GM18499 (cell line): ENCODE measurements around the gene COL4A2.
"Not testable (repeated sequence)": the region's sequence is repeated elsewhere in the genome, so short reads cannot be mapped to it uniquely, and the experiment has no call there.

Experiments used
- ATAC-seq: cut with Tn5 transposase; IDR thresholded peaks from one replicate; pipeline ENCODE4 v1.9.1; 2021; ENCODE audit warnings: moderate number of reproducible peaks; ENCODE audit not compliant: insufficient read depth, unreplicated experiment

Gene COL4A2

DNA sequence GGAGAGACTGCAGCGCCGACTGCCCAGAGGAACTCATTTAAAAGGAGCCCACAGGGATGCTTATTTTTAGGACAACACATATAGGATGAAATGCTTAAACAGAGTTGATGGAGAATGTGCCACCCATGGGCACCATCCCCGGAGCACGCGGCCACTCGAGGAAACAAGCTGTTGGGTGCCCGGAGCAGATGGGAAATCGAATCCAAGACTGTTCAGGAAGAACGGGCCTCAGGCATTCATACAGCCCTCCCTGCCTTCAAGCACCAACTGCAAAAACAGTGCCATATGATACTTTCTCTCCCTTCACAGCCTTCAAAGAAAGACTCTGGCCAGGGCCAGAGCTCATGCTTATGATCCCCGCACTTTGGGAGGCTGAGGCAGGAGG lies 214.2 kb downstream of the COL4A2 start:
- no peak for ATAC-seq

DNA sequence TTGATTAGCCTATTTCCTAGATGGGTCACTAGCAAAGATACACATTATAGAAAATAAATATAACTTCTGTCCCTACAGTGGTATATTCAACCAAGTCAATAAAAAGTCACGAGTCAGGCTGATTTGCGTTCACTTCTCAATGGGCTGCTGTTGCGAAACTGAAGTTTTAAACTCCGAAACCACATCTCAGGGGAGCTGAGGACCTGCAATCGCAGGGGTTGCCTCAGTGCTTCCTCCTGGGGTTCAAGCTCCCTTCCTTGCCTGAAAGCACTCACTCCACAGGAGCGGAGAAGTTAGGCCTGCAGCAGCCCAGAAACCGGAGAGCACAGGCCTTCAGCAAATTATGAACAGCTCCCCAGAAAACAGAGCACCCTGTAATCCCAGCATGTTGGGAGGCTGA lies 214.9 kb downstream of the COL4A2 start:
- ATAC-seq = no peak

DNA sequence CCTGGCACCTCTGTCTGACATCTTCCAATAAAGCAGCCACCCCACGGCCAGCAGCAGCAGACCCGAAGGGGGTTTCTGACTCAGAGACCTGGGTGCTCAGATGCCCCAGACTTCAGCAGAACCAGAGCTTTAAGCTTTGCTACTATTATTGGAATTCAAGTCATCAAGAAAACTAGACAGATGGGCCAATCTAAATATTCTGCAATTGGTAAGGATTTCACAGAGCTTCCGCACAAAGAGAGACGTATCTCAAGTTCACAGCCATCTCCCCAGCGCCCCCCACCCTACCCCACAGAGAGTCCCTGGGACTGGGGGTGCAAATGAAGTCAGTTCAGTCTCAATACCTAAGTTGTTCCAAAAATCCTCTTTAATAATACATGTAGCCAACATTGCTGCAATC lies 215.6 kb downstream of the COL4A2 start:
- ATAC-seq = no peak

DNA sequence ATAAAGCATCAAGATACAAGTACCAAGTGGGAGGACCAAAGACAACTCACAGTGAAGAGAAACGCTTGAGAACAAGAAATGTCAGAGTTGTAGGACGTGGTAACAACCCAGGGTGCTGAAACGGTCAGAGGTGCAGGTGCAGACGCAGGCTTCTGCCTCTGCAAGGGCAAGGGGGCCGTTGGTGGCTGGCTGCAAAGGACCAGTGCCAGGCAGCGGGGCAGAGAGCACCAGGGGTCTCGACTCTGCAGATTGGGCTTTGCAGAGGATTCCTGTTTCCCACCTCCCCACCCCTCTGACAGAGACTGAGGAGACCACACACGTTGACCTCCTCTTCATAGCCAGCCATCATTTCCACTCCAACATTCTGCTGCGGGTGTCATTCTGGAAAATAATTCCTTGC lies 216.1 kb downstream of the COL4A2 start:
- no peak for ATAC-seq

DNA sequence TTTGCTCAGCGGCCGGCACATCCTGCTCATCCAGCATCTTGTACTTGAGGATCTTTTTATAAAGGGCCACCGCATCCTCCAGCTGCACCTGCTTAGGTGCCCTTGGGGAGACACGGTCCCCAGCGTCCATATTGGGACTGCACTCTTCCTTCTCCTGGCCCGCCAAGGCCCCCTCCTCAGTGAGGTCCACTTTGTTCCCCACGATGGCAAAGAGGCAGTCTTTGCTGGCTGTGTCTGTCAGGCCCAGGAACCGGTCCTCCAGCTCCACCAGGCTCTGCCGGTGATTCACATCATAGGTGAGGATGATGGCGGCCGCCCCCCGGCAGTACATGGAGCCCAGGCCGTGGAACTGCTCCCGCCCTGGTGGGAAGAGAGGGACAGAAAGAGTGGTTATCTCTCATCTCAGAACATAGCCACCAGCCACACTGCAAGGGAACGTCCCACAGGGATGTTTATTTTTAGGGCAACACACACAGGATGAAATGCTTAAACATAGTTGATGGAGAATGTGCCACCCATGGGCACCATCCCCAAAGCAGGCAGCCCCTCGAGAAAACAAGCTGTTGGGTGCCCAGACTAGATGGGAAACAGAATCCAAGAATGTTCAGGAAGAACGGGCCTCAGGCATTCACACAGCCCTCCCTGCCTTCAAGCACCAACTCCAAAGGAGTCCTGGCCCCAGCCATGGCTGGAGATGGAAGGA lies 216.9 kb downstream of the COL4A2 start:
- ATAC-seq = no peak

DNA sequence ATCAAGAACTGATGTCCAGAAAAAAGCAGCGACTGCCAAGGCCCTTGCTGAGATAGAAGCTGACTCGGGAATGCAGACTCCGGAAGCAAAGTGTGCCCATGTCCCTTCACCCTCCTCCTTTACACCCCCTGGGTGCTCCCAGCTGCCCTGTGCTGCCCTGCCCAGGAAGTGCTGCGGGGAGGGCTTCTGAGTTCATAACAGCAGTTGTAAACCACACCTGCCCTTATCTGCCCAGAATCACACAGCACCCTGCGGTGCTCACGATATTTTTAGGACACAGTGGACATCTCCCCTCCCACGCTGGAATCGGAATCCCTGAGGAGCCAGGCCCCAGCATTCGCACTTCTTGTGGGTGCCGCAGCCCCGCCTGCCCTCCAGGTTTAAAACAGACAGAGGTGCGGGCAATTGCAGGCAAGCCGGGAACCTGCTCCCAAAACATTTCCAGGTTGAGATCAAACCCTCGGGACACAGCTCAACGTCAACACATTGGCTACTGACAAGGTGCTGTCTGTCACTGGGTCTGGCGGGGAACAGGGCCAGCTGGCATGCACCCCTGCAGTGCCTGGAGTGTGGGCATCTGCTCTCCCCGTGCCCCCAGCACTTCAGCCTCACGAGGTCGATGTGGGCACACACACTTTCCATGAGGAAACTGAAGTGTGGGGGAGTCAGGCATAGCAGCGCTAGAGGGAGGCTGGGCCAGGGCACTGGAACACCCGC lies 217.6 kb downstream of the COL4A2 start:
- ATAC-seq = no peak

DNA sequence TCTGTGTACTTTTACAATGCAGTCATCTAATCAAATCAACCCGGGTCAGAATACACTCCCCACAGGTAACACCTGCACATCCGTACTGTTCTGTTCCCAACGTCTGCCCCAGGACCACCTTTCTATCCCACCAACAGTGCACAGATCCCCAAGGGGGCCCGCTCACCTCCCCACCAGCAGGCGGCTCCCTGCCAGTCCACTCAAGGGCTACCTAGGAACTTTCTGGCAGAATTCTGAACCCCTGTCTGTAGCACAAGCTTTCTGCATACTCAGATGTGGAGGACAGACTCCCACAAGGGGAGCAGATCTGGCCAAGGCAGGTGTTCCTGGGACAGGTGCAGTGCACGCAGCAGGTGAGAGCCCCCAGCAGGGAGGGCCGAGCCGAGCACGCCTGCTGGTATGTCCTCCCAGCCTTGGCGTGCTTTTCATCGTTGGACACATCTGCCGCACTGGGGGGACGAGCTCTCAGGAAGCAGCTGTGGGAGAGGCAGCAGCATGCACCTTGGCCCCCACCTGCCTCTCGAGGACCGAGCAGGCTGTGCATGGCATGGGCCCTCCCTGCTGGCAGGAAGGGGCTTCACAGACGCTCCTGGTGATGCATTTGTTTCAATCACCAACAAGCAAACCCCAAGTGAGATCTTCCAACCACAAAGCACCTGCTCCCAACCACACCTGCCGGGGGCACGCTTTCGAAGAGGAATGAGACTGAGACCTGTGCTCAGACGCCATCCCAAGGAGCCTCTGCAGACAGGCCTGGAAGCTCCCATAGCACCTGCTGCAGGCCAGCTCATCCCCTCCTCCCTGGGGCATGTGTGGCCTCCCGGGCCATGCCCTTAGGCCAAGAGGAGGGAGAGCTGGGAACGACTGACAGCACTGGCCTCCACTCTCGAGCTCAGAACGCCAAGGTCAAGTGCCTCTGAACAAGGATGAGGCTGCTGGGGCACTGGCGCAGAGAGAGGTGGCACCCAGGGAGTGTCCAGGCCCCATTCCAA lies 218.5 kb downstream of the COL4A2 start:
- ATAC-seq = peak; percentile 51

DNA sequence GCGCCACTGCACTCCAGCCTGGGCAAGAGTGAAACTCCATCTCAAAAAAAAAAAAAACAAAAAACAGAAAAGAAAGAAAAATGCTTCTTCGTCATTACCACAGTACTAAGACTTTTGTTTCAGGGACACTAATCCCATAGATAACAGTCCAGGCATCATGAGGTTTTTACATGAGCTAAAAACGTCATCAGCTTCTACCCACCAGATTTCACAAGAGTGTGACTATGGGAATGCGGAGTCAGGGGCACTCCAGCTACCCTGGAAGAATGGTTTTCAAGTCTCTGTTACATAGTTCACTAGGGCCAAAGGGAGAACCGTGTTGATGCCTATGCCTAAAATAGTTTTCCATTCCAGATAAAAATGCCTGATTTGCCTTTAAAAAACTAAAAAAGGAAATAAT lies 221.3 kb downstream of the COL4A2 start:
- ATAC-seq = no peak

DNA sequence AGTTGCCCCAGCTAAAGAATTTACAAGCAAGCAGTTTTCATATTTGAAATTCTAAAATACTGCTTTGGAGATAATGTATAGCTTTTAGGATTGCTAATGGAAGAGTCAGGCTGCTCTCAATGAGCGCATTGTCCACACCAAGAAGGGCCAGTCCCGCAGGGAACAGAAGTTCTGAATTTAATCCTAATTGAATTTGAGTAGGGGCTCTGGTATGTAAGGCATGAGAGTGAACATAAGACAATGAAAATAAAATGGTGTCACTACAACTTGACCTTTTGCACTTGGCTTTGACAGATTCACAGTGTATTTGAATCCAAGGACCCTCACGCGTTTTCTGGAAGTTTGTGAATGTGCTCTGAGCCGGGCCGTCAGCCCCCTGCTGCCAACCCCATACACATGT lies 221.8 kb downstream of the COL4A2 start:
- ATAC-seq = no peak

DNA sequence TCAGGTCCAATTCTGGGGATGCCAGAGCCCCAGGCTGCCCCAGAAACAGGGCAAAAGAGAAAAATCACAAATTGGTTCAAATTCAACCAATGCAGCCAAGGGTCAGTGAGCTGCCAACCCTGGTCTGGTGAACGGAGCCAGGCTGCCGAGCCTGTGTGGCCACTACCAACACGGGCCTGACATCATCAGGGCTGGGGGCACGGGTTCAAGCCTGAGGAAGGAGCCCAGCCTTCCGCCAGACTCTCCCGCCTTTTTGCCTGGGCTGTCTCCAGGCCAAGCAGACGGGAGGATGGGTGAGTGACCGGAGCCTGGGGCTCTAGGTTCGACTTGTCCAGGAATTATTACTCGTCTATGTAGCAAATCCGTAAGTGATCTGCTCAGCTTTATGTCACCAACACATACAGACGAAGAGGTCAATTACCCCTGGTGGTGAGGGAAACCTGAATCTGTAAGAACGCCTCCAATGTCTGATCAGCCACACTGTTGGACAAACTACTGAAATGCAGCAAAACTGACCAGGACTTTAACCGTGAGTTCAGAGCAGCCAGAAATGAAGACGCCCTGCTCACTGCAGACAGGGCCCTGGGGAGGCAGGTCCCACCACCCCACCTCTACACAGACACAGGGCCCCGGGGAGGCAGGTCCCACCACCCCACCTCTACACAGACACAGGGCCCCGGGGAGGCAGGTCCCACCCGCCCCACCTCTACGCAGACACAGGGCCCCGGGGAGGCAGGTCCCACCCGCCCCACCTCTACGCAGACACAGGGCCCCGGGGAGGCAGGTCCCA lies 222.6 kb downstream of the COL4A2 start:
- no peak for ATAC-seq

DNA sequence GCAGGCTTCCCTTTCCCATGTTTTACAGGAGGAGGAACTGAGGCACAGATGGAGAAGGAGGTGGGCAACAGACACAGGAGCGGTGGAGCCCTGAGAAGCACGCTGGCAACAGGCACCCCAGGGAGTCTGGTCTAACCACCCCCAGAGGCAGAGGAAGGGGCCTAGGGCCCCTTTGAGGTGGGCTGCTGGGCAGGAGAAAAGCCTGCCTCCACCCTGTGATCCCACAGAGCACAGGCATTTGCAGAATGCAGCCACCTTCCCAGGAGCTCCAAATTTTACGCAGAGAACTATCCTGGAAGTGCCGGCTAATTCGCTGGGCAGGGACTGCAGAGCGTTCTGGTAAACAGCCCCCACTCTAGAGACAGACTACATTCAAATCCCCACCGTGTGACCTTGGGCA lies 224.0 kb downstream of the COL4A2 start:
- no peak for ATAC-seq

DNA sequence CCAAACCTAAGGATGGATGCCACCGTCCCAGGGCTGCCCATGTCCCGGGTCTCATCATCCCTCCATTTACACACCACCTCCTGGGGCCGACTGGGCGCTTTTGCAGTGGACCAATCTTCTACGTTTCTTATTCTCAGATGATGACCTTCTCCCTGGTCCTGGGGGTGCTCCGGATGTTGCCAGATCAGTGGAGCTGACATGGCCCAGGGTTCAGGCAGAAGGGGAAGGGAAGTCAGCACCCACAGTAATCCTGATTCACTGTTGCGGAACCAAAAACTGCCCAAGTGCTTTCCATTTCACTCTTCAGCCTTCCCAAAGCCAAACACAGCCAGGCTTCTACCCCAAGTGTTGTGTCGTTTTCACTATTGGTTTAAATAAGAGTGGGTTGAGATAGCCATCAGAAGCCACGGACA lies 224.6 kb downstream of the COL4A2 start:
- no peak for ATAC-seq

DNA sequence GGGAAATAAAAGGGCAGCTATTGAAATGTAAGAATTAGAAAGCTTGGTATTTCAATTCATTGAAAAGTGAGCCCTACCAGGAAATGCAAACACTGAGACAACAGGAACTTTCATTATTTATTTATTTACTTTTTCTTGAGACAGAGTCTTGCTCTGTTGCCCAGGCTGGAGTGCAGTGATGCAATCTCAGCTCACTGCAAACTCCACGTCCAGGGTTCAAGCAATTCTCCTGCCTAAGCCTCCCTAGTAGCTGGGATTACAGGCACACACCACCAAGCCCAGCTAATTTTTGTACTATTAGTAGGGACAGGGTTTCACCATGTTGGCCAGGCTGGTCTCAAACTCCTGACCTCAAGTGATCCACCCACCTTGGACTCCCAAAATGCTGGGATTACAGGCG lies 225.2 kb downstream of the COL4A2 start:
- not testable (repeated sequence) for ATAC-seq

DNA sequence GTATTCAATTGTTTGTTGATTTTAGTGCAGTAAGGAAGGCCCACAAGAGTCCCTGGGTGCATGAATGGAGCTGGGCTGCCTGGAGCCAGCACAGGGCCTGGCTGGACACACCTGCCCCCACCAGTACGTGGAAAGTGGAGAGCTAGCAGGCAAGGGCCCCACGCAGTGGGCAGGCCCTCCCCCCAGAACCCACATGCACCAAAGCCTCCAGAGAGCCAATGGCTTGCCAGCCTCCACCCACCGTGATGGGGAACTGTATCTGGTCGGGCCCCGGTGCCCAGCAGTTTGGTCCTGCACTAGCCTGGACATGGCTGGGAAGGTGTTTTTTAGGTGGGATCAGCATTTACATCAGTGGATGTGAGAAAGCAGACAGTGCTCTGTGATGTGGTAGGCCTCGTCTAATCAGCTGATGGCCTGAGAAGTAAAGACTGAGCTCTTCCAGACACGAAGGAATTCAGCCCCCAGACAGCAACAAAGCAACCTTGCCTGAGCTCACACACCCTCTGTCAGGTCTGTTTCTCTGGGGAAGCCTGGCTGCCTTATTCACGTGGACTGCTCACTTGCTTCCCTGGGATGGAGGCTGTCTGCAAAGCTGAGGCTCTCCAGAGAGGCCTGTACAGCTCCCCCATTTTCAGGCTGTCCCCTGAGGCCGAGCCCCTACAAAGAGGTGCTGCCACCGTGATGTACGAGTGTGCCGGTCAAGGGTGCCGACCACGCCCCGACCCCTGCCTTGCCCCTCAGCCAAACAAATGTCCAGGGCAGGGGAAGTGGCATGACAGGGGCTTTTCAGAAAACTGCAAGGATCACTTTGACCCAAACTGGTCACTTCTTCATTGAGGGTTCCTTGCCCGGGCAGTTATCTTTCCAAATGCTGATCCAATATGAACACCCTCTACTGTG lies 226.9 kb downstream of the COL4A2 start:
- ATAC-seq = no peak

DNA sequence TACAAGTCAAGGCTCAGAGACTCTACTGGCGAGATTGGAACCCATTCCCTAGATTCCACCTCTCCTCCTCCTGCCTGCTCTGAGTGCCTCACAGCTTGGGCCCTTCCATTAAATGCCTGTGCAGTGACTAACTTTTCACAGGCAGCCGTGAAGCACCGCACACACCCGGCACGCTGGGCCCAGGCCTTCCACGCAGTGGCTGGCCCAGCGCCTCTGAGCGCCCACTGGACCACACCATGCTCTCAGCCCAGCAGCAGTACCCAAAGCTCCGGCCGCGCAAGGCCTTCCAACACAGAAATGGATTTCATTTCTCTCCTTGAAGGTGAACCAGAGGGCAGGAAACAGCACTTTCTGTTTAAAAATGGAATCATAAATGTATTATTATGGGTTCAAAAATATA lies 228.4 kb downstream of the COL4A2 start:
- ATAC-seq = no peak

DNA sequence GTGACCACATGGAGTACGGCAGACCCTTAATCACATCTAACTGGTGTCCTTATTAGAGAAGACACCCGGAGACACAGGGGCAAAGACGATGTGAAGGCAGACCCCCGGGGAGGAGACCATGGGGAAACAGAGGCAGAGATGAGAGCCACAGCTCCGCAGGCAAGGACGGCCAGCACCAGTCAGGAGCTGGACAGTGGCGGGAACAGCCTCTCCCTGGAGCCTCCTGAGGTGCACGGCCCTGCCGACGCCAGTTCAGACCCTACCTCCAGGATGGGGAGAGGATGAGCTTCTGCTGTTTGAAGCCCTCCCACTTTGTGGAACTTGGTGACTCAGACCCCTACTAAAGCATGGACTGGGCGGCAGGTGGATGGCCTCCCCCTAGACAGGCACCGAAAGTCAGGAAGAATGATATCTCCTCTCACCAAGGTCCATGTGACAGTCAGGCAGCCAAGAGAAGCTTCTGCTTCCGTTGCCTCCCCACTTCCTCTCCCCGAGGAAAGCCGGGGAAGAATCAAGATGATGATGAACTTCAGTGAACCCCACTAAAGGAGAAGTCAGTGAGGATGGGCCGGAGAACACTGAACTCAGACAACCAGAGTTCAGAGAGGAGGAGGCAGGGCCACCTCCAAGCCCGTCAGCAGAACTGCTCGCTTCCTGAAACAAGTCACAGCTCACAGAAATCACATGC lies 229.1 kb downstream of the COL4A2 start:
- no peak for ATAC-seq

DNA sequence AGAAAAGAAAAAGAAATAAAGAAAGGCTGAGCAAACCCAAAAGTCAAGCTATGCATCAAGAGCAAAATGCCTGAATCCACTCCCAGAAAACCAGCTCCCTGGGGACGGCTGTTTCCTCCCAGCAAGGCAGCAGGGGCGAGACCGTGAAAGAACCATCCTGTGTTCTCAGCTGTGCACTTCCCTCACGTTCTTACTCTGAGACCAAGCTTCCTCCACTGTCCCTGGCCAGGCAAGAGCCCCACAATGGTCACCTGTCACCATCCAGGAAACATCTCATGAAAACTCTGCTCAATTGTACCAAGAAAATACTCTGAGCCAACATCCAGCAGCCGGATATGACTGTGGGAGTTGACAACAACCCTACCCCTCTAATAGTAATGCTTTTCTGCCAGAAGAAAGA lies 231.5 kb downstream of the COL4A2 start:
- no peak for ATAC-seq

DNA sequence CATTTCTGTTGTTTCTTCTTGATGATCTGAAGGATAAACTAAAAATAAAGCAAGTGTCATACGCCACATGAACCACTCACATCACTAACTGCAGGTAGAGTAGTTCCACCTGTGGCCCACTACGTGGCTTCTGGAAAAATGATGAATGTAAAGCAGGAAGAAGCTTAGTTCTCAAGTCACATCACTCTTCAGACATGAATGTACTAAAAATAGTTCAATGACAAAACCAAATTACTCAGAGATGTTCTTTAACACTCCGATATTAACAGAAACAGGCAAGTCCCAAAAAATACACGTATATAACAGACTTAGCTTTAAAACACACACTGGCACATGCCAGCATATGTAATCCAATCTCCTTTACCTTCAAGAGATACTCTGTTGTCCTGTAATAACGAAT lies 232.8 kb downstream of the COL4A2 start:
- no peak for ATAC-seq
